ENCODE measurements around the gene ANKS6.

The ANKS6 gene

DNA sequence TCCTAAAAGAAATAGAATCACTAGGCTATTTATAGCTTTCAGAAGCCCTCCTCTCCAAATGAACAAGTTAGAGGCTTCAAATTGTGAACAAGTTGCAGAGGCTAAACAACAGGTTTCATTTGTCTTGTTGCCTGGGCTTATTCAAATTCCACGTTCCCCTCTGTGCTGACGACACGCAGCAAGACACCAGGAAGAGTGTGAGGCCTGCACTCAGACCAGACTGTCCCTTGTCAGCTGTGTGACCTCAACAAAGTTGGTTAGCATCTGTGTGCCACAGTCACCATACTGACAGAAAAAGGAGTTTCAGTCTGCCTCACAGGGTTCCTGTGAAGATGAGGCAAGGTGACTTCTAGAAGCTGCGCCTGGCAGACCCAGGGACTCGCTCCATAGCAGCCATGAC lies 65.5 kb downstream of the ANKS6 start:
- H3K4me3 ChIP-seq (ENCODE audit: low read depth, low read length), result no peak overlapping the region
- TF ChIP-seq POLR2A (IDR thresholded peaks at IDR 0.05; ENCODE audit: extremely low read depth, insufficient read length) (no peak), MYC (IDR thresholded peaks at IDR 0.05; ENCODE audit: low read depth, low read length) (no peak)
- TF ChIP-seq, protein P1, sequence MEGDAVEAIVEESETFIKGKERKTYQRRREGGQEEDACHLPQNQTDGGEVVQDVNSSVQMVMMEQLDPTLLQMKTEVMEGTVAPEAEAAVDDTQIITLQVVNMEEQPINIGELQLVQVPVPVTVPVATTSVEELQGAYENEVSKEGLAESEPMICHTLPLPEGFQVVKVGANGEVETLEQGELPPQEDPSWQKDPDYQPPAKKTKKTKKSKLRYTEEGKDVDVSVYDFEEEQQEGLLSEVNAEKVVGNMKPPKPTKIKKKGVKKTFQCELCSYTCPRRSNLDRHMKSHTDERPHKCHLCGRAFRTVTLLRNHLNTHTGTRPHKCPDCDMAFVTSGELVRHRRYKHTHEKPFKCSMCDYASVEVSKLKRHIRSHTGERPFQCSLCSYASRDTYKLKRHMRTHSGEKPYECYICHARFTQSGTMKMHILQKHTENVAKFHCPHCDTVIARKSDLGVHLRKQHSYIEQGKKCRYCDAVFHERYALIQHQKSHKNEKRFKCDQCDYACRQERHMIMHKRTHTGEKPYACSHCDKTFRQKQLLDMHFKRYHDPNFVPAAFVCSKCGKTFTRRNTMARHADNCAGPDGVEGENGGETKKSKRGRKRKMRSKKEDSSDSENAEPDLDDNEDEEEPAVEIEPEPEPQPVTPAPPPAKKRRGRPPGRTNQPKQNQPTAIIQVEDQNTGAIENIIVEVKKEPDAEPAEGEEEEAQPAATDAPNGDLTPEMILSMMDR (IDR thresholded peaks at IDR 0.05; ENCODE audit: low read depth, low read length), result no peak
- TF ChIP-seq, protein P2, sequence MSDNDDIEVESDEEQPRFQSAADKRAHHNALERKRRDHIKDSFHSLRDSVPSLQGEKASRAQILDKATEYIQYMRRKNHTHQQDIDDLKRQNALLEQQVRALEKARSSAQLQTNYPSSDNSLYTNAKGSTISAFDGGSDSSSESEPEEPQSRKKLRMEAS (IDR thresholded peaks at IDR 0.05; ENCODE audit: low read depth, low read length), result no peak
- DNase-seq (ENCODE audit: low read depth), result no peak

DNA sequence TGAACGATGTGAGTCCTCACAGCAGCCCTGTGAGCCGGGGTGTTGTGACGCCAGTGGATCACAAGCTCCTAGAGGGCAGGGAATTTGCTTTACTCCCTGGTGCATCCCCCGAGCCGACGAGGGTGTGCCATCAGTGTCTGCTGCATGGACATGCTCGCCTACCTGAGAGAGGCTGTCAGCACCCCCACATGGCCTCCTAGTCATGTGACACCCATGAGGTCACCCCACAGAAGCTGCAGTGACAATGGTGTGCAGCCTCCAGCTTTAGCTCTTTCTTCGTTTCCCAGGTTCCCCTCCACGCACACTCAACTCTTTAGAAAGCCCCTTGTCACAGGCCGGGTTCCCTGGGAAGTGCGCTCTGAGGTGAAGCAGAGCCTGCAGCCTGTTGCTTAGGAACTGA lies 67.9 kb downstream of the ANKS6 start:
- no peak overlapping the region for H3K4me3 ChIP-seq (ENCODE audit: low read depth, low read length)
- TF ChIP-seq POLR2A (IDR thresholded peaks at IDR 0.05; ENCODE audit: extremely low read depth, insufficient read length) (no peak), MYC (IDR thresholded peaks at IDR 0.05; ENCODE audit: low read depth, low read length) (no peak)
- TF ChIP-seq, protein P1 (IDR thresholded peaks at IDR 0.05; ENCODE audit: low read depth, low read length), result no peak
- TF ChIP-seq, protein P2 (IDR thresholded peaks at IDR 0.05; ENCODE audit: low read depth, low read length), result no peak
- DNase-seq (ENCODE audit: low read depth), result no peak

DNA sequence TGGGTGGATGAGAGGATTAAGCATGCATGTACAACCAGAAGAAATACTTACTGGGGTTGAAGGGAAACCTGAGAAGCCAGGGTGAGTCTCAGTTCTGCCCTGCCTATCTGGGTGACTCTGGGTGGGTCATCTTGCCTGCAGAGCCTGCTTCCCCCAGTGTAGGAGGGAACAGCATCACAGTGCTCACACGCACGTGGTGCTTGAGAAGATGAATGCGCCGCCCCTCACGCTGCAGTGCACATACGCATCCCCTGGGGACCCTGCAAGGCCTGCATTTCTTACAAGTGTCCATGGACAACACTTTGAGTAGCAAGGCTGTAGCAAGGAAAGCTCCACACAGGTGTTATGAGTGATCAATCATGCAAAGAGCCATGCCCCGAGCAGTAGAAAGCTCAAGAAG lies 68.9 kb downstream of the ANKS6 start:
- H3K4me3 ChIP-seq (ENCODE audit: low read depth, low read length), result no peak overlapping the region
- DNase-seq (ENCODE audit: low read depth), result no peak
- TF ChIP-seq MYC (IDR thresholded peaks at IDR 0.05; ENCODE audit: low read depth, low read length) (no peak), POLR2A (IDR thresholded peaks at IDR 0.05; ENCODE audit: extremely low read depth, insufficient read length) (no peak)
- TF ChIP-seq, protein P2 (IDR thresholded peaks at IDR 0.05; ENCODE audit: low read depth, low read length), result no peak
- TF ChIP-seq, protein P1 (IDR thresholded peaks at IDR 0.05; ENCODE audit: low read depth, low read length), result no peak

DNA sequence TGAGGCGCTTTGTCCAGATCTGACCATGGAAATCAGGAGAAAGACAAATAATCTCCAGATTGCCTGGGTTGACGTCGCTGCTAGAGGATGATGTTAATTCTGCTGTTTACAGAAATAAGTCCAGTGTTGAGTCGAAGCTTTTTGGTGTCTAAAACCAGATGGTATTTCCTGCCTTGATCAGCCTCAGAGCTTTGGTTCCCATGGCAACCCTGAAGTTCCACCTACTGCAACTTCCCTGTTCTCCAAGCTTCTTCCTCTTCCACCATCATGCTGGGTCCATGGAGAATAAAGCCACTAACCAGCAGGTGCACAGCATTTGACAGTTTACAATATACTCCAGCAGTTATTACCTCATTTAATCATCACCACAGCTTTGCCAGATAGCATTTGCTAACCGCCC lies 69.6 kb downstream of the ANKS6 start:
- peak; percentile 73 for DNase-seq (ENCODE audit: low read depth)
- TF ChIP-seq, protein P1 (IDR thresholded peaks at IDR 0.05; ENCODE audit: low read depth, low read length), result no peak
- TF ChIP-seq MYC (IDR thresholded peaks at IDR 0.05; ENCODE audit: low read depth, low read length), result no peak
- TF ChIP-seq, protein P2 (IDR thresholded peaks at IDR 0.05; ENCODE audit: low read depth, low read length), result no peak
- TF ChIP-seq POLR2A (IDR thresholded peaks at IDR 0.05; ENCODE audit: extremely low read depth, insufficient read length), result no peak
- no peak overlapping the region for H3K4me3 ChIP-seq (ENCODE audit: low read depth, low read length)

DNA sequence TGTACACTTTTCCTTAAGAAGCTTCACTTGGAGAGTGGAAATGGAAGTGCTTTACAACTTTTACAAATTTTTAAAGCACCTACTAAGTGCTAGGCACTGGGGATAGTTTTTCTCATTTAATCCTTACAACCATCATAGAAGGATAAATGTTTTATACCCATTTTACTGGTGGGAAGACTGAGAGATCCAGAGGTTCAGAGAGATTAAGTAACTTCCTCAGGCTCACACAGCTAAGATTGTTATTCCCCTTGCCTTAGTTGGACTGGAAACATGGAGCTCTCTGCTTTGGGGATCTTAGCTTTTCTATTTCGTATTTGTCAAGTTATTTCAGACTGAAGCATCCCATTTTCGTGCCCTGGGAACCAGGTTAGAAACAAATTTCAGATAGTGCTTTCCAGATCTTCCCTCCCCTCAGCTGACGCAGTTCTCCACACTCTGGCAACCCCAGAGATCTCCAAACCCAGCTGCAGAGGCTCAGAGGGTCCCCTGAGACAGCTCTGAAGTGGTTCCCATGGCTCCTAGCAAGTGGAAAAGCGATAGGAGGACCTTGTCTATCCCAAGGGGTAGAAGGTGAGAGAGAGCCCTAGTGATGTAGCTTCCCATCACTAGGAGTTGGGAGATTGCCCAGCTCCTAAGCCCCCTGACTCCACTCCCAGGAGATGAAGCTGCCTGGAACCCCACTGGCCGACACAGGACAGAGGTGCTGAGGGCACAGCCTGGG lies 71.4 kb downstream of the ANKS6 start:
- no peak for DNase-seq (ENCODE audit: low read depth)

More for the DNA sequence above, 71.4 kb downstream of the ANKS6 start:
- TF ChIP-seq, protein P1 (IDR thresholded peaks at IDR 0.05; ENCODE audit: low read depth, low read length), result no peak
- no peak overlapping the region for H3K4me3 ChIP-seq (ENCODE audit: low read depth, low read length)
